ENCODE results near the gene GOPC.

DNA sequence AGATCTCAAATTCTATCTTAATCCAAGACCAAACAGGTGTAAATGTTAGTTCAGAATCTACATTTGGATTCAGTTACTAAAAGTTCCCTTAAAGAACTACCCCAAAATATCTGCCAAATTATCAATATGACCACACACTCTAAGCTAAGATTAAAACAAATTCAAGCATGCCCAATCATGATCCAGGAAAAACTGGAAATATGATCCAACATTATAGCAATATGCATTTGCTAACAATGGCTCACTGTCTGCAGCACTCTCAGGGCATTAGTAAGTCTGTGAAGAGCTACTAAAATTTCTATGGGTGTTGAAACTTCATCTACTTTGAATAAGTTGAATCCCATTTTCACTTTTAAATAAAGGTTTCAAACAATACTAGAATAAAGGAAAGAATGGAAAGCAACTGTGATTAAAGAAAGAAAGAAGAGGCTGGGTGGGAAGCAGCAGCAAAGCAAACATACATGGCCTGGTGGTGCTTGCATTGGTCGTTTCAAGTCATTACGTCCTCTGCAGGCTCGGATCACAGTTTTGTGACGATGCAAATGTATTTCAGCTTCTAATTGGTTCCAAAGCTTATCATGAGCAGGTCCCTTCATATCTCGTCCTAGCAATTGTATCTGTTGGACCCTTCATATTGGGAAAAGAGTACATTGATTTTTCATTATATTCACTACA is 29.2 kb downstream of the GOPC start:
- TF ChIP-seq CTCF (IDR thresholded peaks at IDR 0.05; ENCODE audit: low read depth, low read length, poor library complexity, severe bottlenecking) (no peak), EZH2phosphoT487 (IDR thresholded peaks at IDR 0.05; ENCODE audit: borderline replicate concordance, low read length) (no peak)
